GM19395 (cell line): ENCODE results near the gene SDHAF3.

Experiments used
- ATAC-seq: cut with Tn5 transposase; IDR thresholded peaks from one replicate; pipeline ENCODE4 v1.9.1; 2021; ENCODE audit warnings: mild to moderate bottlenecking, moderate library complexity; ENCODE audit not compliant: unreplicated experiment

Gene SDHAF3

DNA sequence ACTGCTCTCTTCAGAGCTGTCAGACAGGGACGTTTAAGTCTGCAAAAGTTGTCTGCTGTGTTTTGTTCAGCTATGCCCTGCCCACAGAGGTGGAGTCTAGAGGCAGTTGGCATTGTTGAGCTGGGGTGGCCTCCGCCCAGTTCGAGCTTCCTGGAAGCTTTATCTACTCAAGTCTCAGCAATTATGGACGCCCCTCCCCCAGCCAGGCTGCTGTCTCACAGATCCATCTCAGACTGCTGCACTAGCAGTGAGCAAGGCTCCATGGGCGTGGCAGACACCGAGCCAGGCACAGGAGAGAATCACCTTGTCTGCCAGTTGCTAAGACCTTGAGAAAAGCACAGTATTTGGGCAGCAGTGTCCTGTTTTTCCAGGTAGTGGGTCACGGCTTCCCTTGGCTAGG lies 98.1 kb downstream of the SDHAF3 start:
- ATAC-seq = no peak

- ATAC-seq = no peak
Measured at GRCh38 chr7:97218767-97219166, 101.3 kb downstream of the SDHAF3 start.

DNA sequence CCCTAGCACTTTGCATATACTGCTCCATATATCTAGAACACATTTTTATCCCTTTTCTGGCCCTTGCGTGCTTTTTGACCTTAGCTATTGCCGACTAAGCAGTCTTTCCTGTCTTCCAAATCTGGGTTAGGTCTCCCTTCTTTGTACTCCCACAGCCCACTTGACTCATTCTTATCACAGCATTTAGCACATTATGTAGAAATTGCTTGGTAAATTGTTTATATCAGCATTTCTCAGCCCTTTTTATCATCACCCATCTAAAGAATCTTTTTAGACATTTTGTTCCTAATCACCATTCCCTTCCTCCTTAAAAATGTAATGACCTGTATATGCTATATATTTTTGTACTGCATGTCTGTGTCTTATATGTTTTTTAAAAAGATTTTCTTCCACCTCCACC lies 101.7 kb downstream of the SDHAF3 start:
- ATAC-seq = no peak

DNA sequence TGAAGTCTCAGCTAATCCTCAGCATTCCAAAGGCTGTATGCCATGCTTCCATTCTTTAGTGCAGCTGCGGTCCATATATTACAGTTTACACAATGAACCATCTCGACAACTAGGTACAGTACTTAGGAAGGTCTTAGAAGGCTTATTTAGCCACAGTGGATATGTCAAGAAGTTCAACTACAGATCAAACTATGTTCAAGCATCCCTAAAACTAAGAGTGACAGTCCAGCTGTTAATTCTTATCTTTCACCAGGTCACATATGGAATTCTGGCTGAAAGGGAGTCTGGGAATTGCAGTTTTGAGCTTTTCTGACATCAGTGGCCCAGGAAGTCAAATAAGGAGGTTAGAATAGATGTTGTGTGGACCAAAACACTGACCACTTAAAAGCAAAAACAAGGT lies 106.8 kb downstream of the SDHAF3 start:
- no peak for ATAC-seq

- ATAC-seq = peak; percentile 98
Measured at GRCh38 chr7:97226541-97226940, 109.0 kb downstream of the SDHAF3 start.
